ENCODE measurements around the gene UCK2. TPM values are rescaled to one million over a fixed set of nuclear protein-coding genes. Genes with fewer than 3 reads are reported as not detected.

The UCK2 gene
- total and polyA plus RNA-seq, 9 of the 15 experiments (the other 6 are each of a cell fraction or from before 2014, with no cell fraction given) = 71.6 to 145 (median 95.8) TPM

DNA sequence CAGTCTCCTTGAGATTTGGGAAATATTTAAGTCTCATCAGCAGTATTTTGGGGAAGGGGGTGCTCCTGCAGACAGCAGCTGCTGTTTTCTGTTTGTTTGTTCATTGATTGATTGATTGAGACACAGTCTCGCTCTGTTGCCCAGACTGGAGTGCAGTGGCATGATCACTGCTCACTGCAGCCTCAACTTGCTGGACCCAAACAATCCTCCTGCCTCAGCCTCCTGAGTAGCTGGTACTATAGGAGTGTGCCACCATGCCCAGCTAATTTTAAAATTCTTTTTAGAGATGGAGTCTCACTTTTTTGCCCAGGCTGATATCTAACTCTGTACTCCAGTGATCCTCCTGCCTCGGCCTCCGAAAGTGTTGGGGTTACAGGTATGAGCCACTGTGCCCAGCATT lies 18.2 kb downstream of the UCK2 start:
- Histone ChIP-seq H3K27me3 (ENCODE audit: control insufficient read depth in 2 of 2, insufficient read depth in 2 of 2, low read length in 2 of 2) (no peaks in the 10 kb centered on the region), H3K27ac (ENCODE audit: extremely low read depth, low read depth, low read length) (no peak overlapping the region), H3K9me3 (replicated peaks; ENCODE audit: control insufficient read depth, insufficient read depth, low read depth, low read length) (no peaks in the 10 kb centered on the region), H3K4me2 (ENCODE audit: insufficient read depth, low read length) (no peak overlapping the region), H3K79me2 (ENCODE audit: control insufficient read depth, insufficient read depth, low read length) (peaks cover 99% of the 10 kb centered on the region), H3K9ac (ENCODE audit: insufficient read depth in 1 of 2, low read depth in 2 of 2, low read length in 2 of 2) (no peak overlapping the region), H3K36me3 (ENCODE audit: control insufficient read depth, insufficient read depth, low read length) (peaks cover 16% of the 10 kb centered on the region; the same call in 2 of the 3 replicates), H3K9me1 (ENCODE audit: control insufficient read depth, insufficient read depth, low read length) (peaks cover 14% of the 10 kb centered on the region), H3K4me1 (replicated peaks in 1 of 2; ENCODE audit: control insufficient read depth in 2 of 2, insufficient read depth in 2 of 2, low read length in 2 of 2) (peaks cover 26 to 59% of the 10 kb centered on the region in 2 experiments), H4K20me1 (replicated peaks; ENCODE audit: control insufficient read depth, insufficient read depth, low read length) (peaks cover 48% of the 10 kb centered on the region), H2AFZ (ENCODE audit: low read depth, low read length) (no peak overlapping the region), H3K4me3 (no peak overlapping the region)
- ChIA-PET POLR2A (interaction anchor here (0.7 to 4.7 kb wide), 7 partner anchors 9 to 1373 kb away, joined by 3 to 41 read pairs (median 4); partner anchors contain the start of gene TMCO1), CTCF (ENCODE audit: low intra/inter-chr PET ratio) (no interaction called here)
- no TSS peak for BruUV-seq (replicated peaks)
- ATAC-seq (no peak), FAIRE-seq (no peak), DNase-seq (ENCODE audit: extremely low read depth in 1 of 4, low spot score in 3 of 4) (no peak)
- WGBS (ENCODE audit: insufficient coverage, low coverage, missing lambda C conversion rate) = 94% methylated on average over 3 of the region's 3 CpGs
- intact Hi-C loops (cut with micrococcal nuclease) (no loop called here), in situ Hi-C loops (cut with MboI) (no loop called here)
- no peak for TF ChIP-seq IFI16 (CRISPR knock-in tag; IDR thresholded peaks at IDR 0.05)
- no peak for TF ChIP-seq USF2 (CRISPR knock-in tag; IDR thresholded peaks at IDR 0.05)
- TF ChIP-seq MAFG (tag; conservative IDR thresholded peaks at IDR 0.05) = peak; percentile 21; the same call in 1 of the 2 replicates
- TF ChIP-seq C11orf30 (IDR thresholded peaks at IDR 0.05; ENCODE audit: low read depth) = peak; percentile 43; the same call in 1 of the 2 replicates
- TF ChIP-seq BCLAF1 (IDR thresholded peaks at IDR 0.05; ENCODE audit: borderline replicate concordance in 1 of 2, control insufficient read depth in 1 of 2, low read depth in 2 of 2, low read length in 1 of 2) = no peak
- no peak for TF ChIP-seq ZFP30 (CRISPR knock-in tag; IDR thresholded peaks at IDR 0.05; ENCODE audit: borderline replicate concordance)
- TF ChIP-seq STAT5A (IDR thresholded peaks at IDR 0.05; ENCODE audit: borderline replicate concordance, low read length) = no peak
- 0 out of 2 replicates have a peak, but pooled peaks have one; percentile 11 for TF ChIP-seq MAFF (IDR thresholded peaks at IDR 0.05; ENCODE audit: low read length)
- peak; percentile 79 for TF ChIP-seq ZNF316 (IDR thresholded peaks at IDR 0.05)
- TF ChIP-seq RAD21 (CRISPR knock-in tag; conservative IDR thresholded peaks at IDR 0.05 in 1 of 2, IDR thresholded peaks at IDR 0.05 in 1 of 2) = no peak

Data from K562 (cell line).